ENCODE data around the gene NUCB1.
"Not testable (repeated sequence)": the region's sequence is repeated elsewhere in the genome, so short reads cannot be mapped to it uniquely, and the experiment has no call there.

NUCB1 gene

GRCh38 chr19:48874303-48875135, 25.6 kb upstream of the NUCB1 start:
- no peak for DNase-seq

GRCh38 chr19:48876043-48876981, 23.8 kb upstream of the NUCB1 start:
- DNase-seq = peak; percentile 44

- DNase-seq = no peak
These were observed 22.3 kb upstream of the NUCB1 start for GRCh38 chr19:48877855-48878195.

- DNase-seq = peak; percentile 38
These were observed 21.7 kb upstream of the NUCB1 start for GRCh38 chr19:48878196-48879024.

GRCh38 chr19:48879025-48879637, 21.0 kb upstream of the NUCB1 start:
- DNase-seq = no peak

- not testable (repeated sequence) for DNase-seq
These were observed 20.4 kb upstream of the NUCB1 start for GRCh38 chr19:48879696-48880095.

GRCh38 chr19:48881741-48882657, 18.1 kb upstream of the NUCB1 start:
- peak; percentile 41 for DNase-seq

- no peak for DNase-seq
These were observed 16.4 kb upstream of the NUCB1 start for GRCh38 chr19:48883726-48884125.

- DNase-seq = no peak
These were observed 12.1 kb upstream of the NUCB1 start for GRCh38 chr19:48887861-48888612.

- DNase-seq = not testable (repeated sequence)
These were observed 10.6 kb upstream of the NUCB1 start for GRCh38 chr19:48889496-48889895.

- no peak for DNase-seq
These were observed 9.6 kb upstream of the NUCB1 start for GRCh38 chr19:48890551-48890950.

GRCh38 chr19:48895226-48895625, 4.9 kb upstream of the NUCB1 start:
- DNase-seq = no peak

- peak; percentile 49 for DNase-seq
These were observed 3.9 kb upstream of the NUCB1 start for GRCh38 chr19:48896191-48896720.

GRCh38 chr19:48897181-48897580, 2.9 kb upstream of the NUCB1 start:
- DNase-seq = no peak

GRCh38 chr19:48899386-48899749, 744 bp upstream of the NUCB1 start:
- not testable (repeated sequence) for DNase-seq

- DNase-seq = peak; percentile 44
These were observed 630 bp downstream of the NUCB1 start for GRCh38 chr19:48900477-48901406.

GRCh38 chr19:48902291-48902690, 2.2 kb downstream of the NUCB1 start:
- not testable (repeated sequence) for DNase-seq

- DNase-seq = not testable (repeated sequence)
These were observed 3.7 kb downstream of the NUCB1 start for GRCh38 chr19:48903788-48904187.

- DNase-seq = no peak
These were observed 5.6 kb downstream of the NUCB1 start for GRCh38 chr19:48905664-48906063.

Data from activated T-cell treated with anti-CD3 and anti-CD28 coated beads, Interleukin-2, amount 50 U/mL, for 1 hour (primary cell).